ENCODE data around the gene TBL2. TPM values are rescaled to one million over a fixed set of nuclear protein-coding genes. Genes with fewer than 3 reads are reported as not detected.

TBL2 gene
- total RNA-seq, 4 donors from 2014 or later, result 19.1 to 52.5 (median 38.2) TPM

DNA sequence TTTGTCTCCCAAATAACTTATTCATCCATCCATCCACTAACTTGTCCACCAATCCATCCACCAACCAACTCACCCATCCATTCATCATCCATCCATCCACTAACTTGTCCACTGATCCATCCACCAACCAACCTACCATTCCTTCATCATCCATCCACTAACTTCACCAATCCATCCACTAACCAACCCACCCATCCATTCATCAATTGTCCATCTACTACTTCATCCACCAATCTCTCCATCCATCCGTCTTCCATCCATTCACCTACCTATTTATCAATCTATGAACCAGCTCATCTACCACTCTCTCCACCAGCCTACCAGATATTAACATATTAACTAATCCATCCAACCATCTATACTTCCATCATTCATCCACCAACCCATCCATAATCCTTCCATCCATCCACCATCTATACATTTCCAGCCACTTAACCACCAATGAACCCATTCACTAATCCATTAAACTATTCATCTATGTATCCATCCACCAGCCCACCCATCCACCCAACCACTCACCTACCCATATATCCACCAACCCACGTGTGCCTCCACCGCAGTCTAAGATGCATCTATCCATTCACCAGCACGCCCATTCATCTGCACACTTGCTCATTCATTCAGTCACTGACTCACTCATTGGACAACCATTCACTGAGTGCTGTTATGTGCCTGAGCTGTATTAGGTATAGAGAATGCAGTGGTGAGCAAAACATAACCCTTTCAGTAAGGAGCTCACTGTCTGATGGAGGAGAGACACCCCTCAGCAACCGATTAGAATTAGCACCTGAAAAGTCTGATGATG lies 19.8 kb upstream of the TBL2 start:
- H3K36me3 ChIP-seq, result no peaks in the 10 kb centered on the region
- intact Hi-C loops (cut with DNase I), result no loop called here
- no peak overlapping the region for H3K27ac ChIP-seq (replicated peaks in 1 of 4)
- WGBS, result 90% methylated on average over 5 of the region's 5 CpGs
- no peaks in the 10 kb centered on the region for H3K9me3 ChIP-seq
- no peak overlapping the region for H3K4me3 ChIP-seq
- H3K27me3 ChIP-seq, result peaks cover 0 to 60% (median 0%) of the 10 kb centered on the region in 4 donors
- DNase-seq (ENCODE audit: extremely low spot score), result no peak
- TF ChIP-seq EP300 (IDR thresholded peaks at IDR 0.05), result no peak
- TF ChIP-seq, protein P1, sequence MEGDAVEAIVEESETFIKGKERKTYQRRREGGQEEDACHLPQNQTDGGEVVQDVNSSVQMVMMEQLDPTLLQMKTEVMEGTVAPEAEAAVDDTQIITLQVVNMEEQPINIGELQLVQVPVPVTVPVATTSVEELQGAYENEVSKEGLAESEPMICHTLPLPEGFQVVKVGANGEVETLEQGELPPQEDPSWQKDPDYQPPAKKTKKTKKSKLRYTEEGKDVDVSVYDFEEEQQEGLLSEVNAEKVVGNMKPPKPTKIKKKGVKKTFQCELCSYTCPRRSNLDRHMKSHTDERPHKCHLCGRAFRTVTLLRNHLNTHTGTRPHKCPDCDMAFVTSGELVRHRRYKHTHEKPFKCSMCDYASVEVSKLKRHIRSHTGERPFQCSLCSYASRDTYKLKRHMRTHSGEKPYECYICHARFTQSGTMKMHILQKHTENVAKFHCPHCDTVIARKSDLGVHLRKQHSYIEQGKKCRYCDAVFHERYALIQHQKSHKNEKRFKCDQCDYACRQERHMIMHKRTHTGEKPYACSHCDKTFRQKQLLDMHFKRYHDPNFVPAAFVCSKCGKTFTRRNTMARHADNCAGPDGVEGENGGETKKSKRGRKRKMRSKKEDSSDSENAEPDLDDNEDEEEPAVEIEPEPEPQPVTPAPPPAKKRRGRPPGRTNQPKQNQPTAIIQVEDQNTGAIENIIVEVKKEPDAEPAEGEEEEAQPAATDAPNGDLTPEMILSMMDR (IDR thresholded peaks at IDR 0.05), result no peak
- TF ChIP-seq POLR2A (IDR thresholded peaks at IDR 0.05; ENCODE audit: low read depth), result no peak
- no peak for TF ChIP-seq POLR2AphosphoS5 (IDR thresholded peaks at IDR 0.05)
- no peaks in the 10 kb centered on the region for H3K4me1 ChIP-seq

- H3K27ac ChIP-seq (replicated peaks in 1 of 4), result no peak overlapping the region
- peaks cover 0 to 50% (median 0%) of the 10 kb centered on the region in 4 donors for H3K27me3 ChIP-seq
- no peaks in the 10 kb centered on the region for H3K9me3 ChIP-seq
- H3K36me3 ChIP-seq, result no peaks in the 10 kb centered on the region
- 72% methylated on average over 32 of the region's 37 CpGs for WGBS
- H3K4me3 ChIP-seq, result no peak overlapping the region
- TF ChIP-seq, protein P1 (IDR thresholded peaks at IDR 0.05), result no peak
- TF ChIP-seq EP300 (IDR thresholded peaks at IDR 0.05), result no peak
- TF ChIP-seq POLR2A (IDR thresholded peaks at IDR 0.05; ENCODE audit: low read depth), result no peak
- no peak for TF ChIP-seq POLR2AphosphoS5 (IDR thresholded peaks at IDR 0.05)
- H3K4me1 ChIP-seq, result no peaks in the 10 kb centered on the region
- no peak for DNase-seq (ENCODE audit: extremely low spot score)
- intact Hi-C loops (cut with DNase I), result no loop called here
These were observed 18.0 kb upstream of the TBL2 start for GRCh38 chr7:73596191-73597065.

- H3K36me3 ChIP-seq, result no peaks in the 10 kb centered on the region
- no peak for DNase-seq (ENCODE audit: extremely low spot score)
- no peaks in the 10 kb centered on the region for H3K9me3 ChIP-seq
- WGBS, result 88% methylated on average over 8 of the region's 9 CpGs
- H3K27ac ChIP-seq (replicated peaks in 1 of 4), result no peak overlapping the region
- peaks cover 0 to 46% (median 0%) of the 10 kb centered on the region in 4 donors for H3K27me3 ChIP-seq
- TF ChIP-seq POLR2AphosphoS5 (IDR thresholded peaks at IDR 0.05) (no peak), POLR2A (IDR thresholded peaks at IDR 0.05; ENCODE audit: low read depth) (no peak), EP300 (IDR thresholded peaks at IDR 0.05) (no peak)
- TF ChIP-seq, protein P1 (IDR thresholded peaks at IDR 0.05), result no peak
- no peak overlapping the region for H3K4me3 ChIP-seq
- intact Hi-C loops (cut with DNase I), result no loop called here
- no peaks in the 10 kb centered on the region for H3K4me1 ChIP-seq
These were observed 17.0 kb upstream of the TBL2 start for GRCh38 chr7:73595358-73595757.

DNA sequence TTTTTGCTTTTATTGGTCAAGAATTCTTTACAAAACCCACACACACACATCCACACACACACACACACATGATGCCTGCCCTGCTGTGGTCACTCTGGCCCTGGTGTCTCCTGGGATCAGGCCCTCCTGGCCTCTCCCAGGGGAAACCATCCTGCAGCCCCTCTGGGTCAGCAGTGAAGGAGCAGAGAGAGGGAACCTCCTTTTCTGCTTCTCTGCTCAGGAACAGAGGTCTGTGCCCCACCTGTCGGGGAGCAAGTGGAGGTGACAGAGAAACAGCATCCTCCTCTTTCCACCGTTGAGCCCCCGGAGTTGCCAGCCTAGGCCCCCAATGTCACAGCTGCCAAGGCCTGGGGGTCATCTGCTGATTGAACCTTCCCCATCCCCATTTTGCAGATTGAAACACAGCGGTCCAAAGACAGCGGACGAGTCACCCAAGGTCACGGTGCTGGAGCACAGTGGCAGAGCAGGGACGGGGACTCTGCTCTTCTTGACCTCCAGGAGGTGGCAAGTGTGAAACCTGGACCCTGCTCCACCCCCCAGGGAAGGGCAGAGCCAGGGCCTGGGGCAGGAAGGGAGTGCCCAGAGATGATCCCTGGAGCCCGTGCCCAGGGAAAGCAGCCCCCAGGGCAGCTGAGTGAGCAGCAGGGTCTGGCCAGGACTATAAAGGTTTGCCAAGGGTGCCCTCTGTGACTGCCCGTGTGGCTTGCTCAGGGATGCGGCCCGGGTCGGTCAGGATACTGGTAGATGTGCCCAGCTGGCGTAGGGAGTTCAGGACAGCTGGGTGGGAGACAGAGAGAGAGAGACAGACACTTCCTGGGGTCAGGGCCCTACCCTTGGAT lies 15.0 kb upstream of the TBL2 start:
- Histone ChIP-seq H3K4me3 (no peak overlapping the region), H3K9me3 (no peaks in the 10 kb centered on the region), H3K27me3 (peaks cover 0 to 33% (median 0%) of the 10 kb centered on the region in 4 donors), H3K4me1 (no peaks in the 10 kb centered on the region), H3K27ac (replicated peaks in 1 of 4) (no peak overlapping the region), H3K36me3 (no peaks in the 10 kb centered on the region)
- TF ChIP-seq POLR2A (IDR thresholded peaks at IDR 0.05; ENCODE audit: low read depth) (no peak), POLR2AphosphoS5 (IDR thresholded peaks at IDR 0.05) (no peak), EP300 (IDR thresholded peaks at IDR 0.05) (no peak)
- TF ChIP-seq, protein P1 (IDR thresholded peaks at IDR 0.05), result no peak
- 85% methylated on average over 10 of the region's 14 CpGs for WGBS
- intact Hi-C loops (cut with DNase I), result no loop called here
- DNase-seq (ENCODE audit: extremely low spot score), result no peak
